Heart left ventricle (tissue), 13 donors: ENCODE measurements around the gene PNMT.

Experiments used
- POLR2A ChIP-seq, 2 donors: fragments of 450-650 bp; IDR thresholded peaks; one replicate each; pipeline ENCODE4 v1.6.1; 2017; ENCODE audit warnings: antibody characterized with exemption in 2 of 2, mild to moderate bottlenecking in 2 of 2, moderate library complexity in 2 of 2
- TF ChIP-seq, protein P1 (sequence below), 12 donors: fragments of 200-600 bp; sonication (generic) in 4 of 12; IDR thresholded peaks; one replicate each; pipeline versions ENCODE4 v1.5.0 to v1.8.0; 2018 to 2022; ENCODE audit warnings: antibody characterized with exemption in 12 of 12, mild to moderate bottlenecking in 5 of 12
- donor health status: ischemic (EF 13 %, LVEDD 7.1; RV severe dilation, severe dysfunction).
- donor health status: DM: no; HTN: yes; CAD: no.
- donor health status: DM: no; HTN: no; CAD: no.
- donor health status: ischemic (EF 25% LVEDD 6.9; RV normal size, moderate dysfunction).
- donor health status: ischemic (EF 25% LVEDD 5.7; RV mildly dilated, moderate dysfunction).
- donor health status: ischemic (EF 35%, LVEDD 5.7; RV mildly dilated, moderate dysfunction).
- donor health status: nonischemic (EF 11% LVEDD 7.7; RV severe dilation, severe dysfunction).
- donor health status: DM: yes; HTN: yes; CAD: no.
- donor health status: PGD.
- donor health status: ischemic (EF 29% LVEDD 5.4; RV normal size, mild dysfunction).
- donor health status: nonischemic (EF 23%, LVEDD 6.1; RV moderate dilation, normal function).

DNA sequence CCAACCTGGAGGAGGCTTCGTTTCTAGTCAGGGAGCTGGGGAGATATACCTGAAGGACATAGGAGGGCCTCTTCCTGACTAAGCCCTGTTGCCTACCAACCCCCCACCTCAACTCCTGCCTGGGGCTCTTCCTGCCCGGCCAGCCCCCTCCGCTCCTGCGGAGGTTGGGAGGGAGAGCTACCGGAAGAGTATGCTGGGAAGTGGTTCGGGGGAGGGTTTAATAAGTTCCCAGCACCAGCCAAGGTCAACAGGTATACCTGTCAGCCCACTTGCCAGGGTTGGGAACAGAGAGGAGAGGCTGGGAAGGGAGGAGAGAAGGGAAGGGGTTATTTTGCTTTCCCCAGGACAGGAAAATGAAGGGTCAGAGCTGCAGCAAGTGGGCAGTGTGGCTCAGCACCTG lies 36.9 kb upstream of the PNMT start:
- no peak for TF ChIP-seq POLR2A (IDR thresholded peaks at IDR 0.05)
- TF ChIP-seq, protein P1, sequence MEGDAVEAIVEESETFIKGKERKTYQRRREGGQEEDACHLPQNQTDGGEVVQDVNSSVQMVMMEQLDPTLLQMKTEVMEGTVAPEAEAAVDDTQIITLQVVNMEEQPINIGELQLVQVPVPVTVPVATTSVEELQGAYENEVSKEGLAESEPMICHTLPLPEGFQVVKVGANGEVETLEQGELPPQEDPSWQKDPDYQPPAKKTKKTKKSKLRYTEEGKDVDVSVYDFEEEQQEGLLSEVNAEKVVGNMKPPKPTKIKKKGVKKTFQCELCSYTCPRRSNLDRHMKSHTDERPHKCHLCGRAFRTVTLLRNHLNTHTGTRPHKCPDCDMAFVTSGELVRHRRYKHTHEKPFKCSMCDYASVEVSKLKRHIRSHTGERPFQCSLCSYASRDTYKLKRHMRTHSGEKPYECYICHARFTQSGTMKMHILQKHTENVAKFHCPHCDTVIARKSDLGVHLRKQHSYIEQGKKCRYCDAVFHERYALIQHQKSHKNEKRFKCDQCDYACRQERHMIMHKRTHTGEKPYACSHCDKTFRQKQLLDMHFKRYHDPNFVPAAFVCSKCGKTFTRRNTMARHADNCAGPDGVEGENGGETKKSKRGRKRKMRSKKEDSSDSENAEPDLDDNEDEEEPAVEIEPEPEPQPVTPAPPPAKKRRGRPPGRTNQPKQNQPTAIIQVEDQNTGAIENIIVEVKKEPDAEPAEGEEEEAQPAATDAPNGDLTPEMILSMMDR (IDR thresholded peaks at IDR 0.05), result no peak
